Ascending aorta (tissue), 2 donors: ENCODE data around the gene MMP8. TPM values are rescaled to one million over a fixed set of nuclear protein-coding genes. Genes with fewer than 3 reads are reported as not detected.
A peak's percentile ranks its signal among the peaks of the same experiment; 100 is the strongest.

Experiments used
- DNase-seq, 2 donors: peaks; one replicate each; pipeline ENCODE4 v3.0.0-alpha.2; 2019; ENCODE audit warnings: low spot score in 2 of 2
- H3K27ac ChIP-seq, 2 donors: fragments of 200-600 bp; sonication (generic); one replicate each; pipeline ENCODE4 v1.5.1; 2016 to 2017; ENCODE audit warnings: mild to moderate bottlenecking in 1 of 2
- H3K27me3 ChIP-seq: fragments of 200-600 bp; sonication (generic); one replicate; pipeline ENCODE4 v1.5.1; 2017
- H3K36me3 ChIP-seq, 2 donors: fragments of 200-600 bp; sonication (generic); one replicate each; pipeline ENCODE4 v1.5.1; 2016
- H3K4me1 ChIP-seq, 2 donors: fragments of 200-600 bp; sonication (generic); one replicate each; pipeline ENCODE4 v1.5.1; 2016 to 2017; ENCODE audit warnings: mild to moderate bottlenecking in 1 of 2
- H3K4me3 ChIP-seq, 2 donors: fragments of 200-600 bp; sonication (generic); one replicate each; pipeline ENCODE4 v1.5.1; 2016 to 2017; ENCODE audit warnings: mild to moderate bottlenecking in 1 of 2
- H3K9me3 ChIP-seq, 2 donors: fragments of 200-600 bp; sonication (generic); one replicate each; pipeline ENCODE4 v1.5.1; 2016
- intact Hi-C: fragments of 100-400 bp; cut with DNase I; formaldehyde crosslinking; loops from one replicate; pipeline ENCODE4 v1.15.1; 2023
- total RNA-seq: library from RNA; depleted of rRNA; stranded (reverse); fragments of >200 nt; gene quantifications from one replicate; pipeline ENCODE4 v1.1.0, GENCODE V29; 2016
- TF ChIP-seq, protein P1 (sequence below), 3 experiments: fragments of 200-600 bp in 2 of 3; fragments of 450-650 bp in 1 of 3; sonication (generic) in 2 of 3; IDR thresholded peaks; one replicate each; pipeline ENCODE4 v1.5.1; 2016 to 2019; ENCODE audit warnings: antibody characterized with exemption in 3 of 3, mild to moderate bottlenecking in 1 of 3, moderate library complexity in 1 of 3

MMP8 gene
- total RNA-seq, 1 donor from 2014 or later, result not detected

GRCh38 chr11:102680945-102681344 is 43.8 kb downstream of the MMP8 start:
- Histone ChIP-seq H3K4me1 (no peaks in the 10 kb centered on the region), H3K27ac (no peak overlapping the region), H3K27me3 (no peaks in the 10 kb centered on the region), H3K4me3 (no peak overlapping the region), H3K36me3 (no peaks in the 10 kb centered on the region), H3K9me3 (no peaks in the 10 kb centered on the region)
- TF ChIP-seq, protein P1, sequence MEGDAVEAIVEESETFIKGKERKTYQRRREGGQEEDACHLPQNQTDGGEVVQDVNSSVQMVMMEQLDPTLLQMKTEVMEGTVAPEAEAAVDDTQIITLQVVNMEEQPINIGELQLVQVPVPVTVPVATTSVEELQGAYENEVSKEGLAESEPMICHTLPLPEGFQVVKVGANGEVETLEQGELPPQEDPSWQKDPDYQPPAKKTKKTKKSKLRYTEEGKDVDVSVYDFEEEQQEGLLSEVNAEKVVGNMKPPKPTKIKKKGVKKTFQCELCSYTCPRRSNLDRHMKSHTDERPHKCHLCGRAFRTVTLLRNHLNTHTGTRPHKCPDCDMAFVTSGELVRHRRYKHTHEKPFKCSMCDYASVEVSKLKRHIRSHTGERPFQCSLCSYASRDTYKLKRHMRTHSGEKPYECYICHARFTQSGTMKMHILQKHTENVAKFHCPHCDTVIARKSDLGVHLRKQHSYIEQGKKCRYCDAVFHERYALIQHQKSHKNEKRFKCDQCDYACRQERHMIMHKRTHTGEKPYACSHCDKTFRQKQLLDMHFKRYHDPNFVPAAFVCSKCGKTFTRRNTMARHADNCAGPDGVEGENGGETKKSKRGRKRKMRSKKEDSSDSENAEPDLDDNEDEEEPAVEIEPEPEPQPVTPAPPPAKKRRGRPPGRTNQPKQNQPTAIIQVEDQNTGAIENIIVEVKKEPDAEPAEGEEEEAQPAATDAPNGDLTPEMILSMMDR (IDR thresholded peaks at IDR 0.05), result no peak
- peak in 1 of 2 donors; percentile 65 for DNase-seq
- intact Hi-C loops, result no loop called here

DNA sequence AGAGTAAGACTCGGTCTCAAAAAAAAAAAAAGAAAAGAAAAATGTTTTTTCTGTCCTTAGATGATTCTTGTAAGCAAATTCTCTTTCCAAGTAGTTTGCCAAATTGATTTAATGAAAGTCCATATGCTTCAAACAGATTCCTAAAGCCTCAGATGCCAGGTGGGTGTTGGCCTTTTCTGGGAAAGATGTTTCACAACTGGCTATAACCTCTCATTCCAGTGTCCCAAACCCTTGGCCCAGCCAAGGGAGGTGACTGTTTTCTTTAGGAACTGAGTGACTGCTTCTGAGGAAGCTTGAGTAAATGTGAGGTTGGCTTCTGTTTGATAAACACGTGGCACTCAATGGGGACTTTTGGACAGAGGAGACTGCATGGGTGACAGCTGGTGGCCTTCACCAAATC is 46.7 kb downstream of the MMP8 start:
- Histone ChIP-seq H3K27me3 (no peaks in the 10 kb centered on the region), H3K27ac (no peak overlapping the region), H3K36me3 (no peaks in the 10 kb centered on the region), H3K9me3 (no peaks in the 10 kb centered on the region), H3K4me1 (no peaks in the 10 kb centered on the region), H3K4me3 (no peak overlapping the region)
- DNase-seq, result no peak
- TF ChIP-seq, protein P1 (IDR thresholded peaks at IDR 0.05), result no peak
- intact Hi-C loops, result no loop called here

DNA sequence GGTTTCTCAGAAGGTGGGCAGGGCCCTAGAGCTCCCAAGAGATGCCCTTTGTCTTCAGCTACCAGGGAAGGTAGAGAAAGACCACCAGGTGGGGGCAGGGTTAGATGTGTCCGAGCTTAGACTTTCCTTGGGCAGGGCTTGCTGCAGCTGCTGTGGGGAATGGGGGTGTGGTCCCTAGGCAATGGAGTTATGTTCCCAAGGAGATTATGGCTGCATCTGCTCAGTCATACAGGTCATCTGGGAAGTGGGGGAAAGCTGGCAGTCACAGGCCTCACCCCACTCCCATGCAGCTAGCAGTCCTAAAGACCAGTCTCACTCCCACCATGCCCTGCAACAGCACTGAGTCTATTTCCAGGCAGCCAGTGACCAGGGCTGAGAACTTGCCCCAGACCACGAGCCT is 48.7 kb downstream of the MMP8 start:
- Histone ChIP-seq H3K27me3 (no peaks in the 10 kb centered on the region), H3K9me3 (no peaks in the 10 kb centered on the region), H3K4me3 (no peak overlapping the region), H3K4me1 (no peaks in the 10 kb centered on the region), H3K27ac (no peak overlapping the region), H3K36me3 (no peaks in the 10 kb centered on the region)
- intact Hi-C loops, result no loop called here
- no peak for DNase-seq
- TF ChIP-seq, protein P1 (IDR thresholded peaks at IDR 0.05), result no peak

DNA sequence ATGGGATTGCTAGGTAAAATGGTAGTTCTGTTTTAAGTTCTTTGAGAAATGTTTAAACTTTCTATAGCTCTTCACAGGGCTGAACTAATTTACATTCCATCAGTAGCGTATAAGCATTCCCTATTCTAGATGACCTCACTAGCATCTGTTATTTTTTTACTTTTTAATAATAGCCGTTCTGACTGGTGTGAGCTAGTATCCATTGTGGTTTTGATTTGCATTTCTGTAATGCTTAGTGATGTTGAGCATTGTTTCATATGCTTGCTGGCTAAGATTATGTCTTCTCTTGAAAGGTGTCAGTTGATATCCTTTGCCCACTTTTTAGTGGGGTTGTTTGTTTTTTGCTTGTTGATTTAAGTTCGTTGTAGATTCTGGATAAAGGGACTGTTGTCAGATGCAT is 55.1 kb downstream of the MMP8 start:
- TF ChIP-seq, protein P1 (IDR thresholded peaks at IDR 0.05), result no peak
- H3K27me3 ChIP-seq, result no peaks in the 10 kb centered on the region
- H3K4me1 ChIP-seq, result no peaks in the 10 kb centered on the region
- no peak for DNase-seq
- no peak overlapping the region for H3K4me3 ChIP-seq
- H3K9me3 ChIP-seq, result no peaks in the 10 kb centered on the region
- H3K36me3 ChIP-seq, result no peaks in the 10 kb centered on the region
- intact Hi-C loops, result loop anchor here (5.0 to 10.0 kb wide), 2 partner anchors 325 to 382 kb away; partner anchors contain the start of gene BIRC2
- H3K27ac ChIP-seq, result no peak overlapping the region

GRCh38 chr11:102666331-102666957 is 58.3 kb downstream of the MMP8 start:
- Histone ChIP-seq H3K9me3 (no peaks in the 10 kb centered on the region), H3K4me3 (no peak overlapping the region), H3K27ac (no peak overlapping the region), H3K36me3 (no peaks in the 10 kb centered on the region), H3K27me3 (no peaks in the 10 kb centered on the region), H3K4me1 (no peaks in the 10 kb centered on the region)
- no peak for DNase-seq
- TF ChIP-seq, protein P1 (IDR thresholded peaks at IDR 0.05), result peak; percentile 47 to 68 (median 57)
- intact Hi-C loops, result loop anchor here (5.0 to 10.0 kb wide), 2 partner anchors 322 to 379 kb away; partner anchors contain the start of gene BIRC2
